GM19023 (cell line): ENCODE results near the gene CNTN6.

ENCODE experiments used
- ATAC-seq: cut with Tn5 transposase; IDR thresholded peaks from one replicate; pipeline ENCODE4 v1.9.1; 2021; ENCODE audit warnings: mild to moderate bottlenecking, moderate library complexity; ENCODE audit not compliant: unreplicated experiment

Gene CNTN6

DNA sequence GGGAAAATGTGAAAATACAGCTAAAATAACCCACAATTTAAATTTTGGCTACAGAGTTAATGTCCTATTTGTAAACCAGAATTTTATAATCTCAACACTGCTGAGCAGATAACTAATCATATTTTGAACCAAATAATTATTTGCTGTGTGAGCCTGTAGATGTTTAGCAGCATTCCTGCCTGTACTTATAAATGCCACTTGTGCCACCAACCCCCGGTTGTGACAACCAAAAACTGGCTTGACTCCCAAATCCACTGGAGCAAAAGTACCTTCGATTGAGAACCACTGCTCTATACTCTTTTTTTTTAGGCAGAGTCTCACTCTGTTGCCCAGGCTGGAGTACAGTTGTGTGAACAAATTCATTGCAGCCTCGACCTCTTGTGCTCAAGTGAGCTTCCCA is 78.5 kb downstream of the CNTN6 start:
- no peak for ATAC-seq

DNA sequence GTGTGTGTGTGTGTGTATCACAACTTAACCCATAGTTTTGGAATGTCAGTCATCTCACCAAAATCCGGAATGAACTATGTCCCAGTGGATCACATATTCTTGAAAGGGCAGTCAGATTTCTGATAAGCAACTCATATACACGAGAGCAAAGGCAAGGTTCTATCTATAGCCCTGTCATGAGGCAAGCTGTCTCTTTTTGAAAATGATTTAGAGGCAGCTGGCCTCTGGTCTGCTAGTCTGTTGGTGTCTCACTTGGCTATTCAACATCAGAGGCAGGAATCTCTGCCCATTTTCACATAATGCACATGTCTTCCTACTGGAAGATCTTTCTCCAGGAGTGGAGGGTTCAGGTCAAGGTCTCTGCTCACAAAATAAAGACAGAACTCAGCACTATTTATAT is 79.8 kb downstream of the CNTN6 start:
- ATAC-seq: no peak

DNA sequence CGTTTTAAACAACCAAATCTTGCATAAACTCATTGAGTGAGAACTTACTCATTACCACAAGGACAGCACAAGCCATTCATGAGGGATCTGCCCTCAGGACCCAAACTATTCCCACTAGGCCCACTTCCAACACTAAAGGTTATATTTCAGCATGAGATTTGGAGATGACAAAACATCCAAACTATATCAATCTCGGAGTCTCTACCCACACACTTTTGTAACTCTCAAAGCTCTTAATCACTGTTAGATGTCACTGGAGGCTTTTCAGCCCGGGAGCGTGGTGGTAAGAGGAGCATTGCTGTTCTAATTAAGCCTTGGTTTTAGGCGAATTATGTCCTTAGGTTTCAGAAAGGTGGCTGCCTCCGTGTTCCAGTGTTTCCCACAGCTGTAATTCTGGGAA is 86.3 kb downstream of the CNTN6 start:
- no peak for ATAC-seq

DNA sequence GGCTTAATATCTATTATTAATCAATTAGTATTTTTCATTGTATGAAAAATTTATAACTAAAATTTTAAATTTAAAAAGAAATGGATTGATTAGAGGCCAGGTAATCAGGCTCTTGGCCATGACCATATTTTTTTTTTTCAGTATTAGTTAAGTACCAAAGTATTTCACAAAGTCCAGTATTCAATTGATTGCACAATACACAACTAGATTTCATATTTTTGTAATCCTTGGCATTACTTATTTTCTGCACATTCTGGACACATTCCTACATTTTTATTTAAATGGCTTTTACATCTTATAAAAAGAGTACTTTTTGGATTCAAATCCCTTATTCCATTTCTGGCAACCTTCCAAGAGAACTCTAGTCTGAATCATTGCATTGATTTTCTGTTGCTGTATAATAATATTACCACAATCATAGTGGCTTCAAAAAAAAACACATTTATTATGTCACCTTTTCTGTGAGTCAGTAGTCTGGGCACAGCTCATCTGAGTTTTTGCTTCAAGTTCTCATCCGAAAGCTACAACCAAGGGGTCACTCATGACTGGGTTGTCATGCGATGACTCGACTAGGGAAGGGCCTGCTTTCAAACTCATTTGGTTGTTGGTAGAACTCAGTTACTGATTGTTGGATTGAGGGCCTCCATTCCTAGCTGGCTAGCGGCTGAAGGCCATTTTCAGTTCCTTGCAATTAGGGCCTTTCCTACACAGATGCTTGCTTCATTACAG is 90.7 kb downstream of the CNTN6 start:
- no peak for ATAC-seq

DNA sequence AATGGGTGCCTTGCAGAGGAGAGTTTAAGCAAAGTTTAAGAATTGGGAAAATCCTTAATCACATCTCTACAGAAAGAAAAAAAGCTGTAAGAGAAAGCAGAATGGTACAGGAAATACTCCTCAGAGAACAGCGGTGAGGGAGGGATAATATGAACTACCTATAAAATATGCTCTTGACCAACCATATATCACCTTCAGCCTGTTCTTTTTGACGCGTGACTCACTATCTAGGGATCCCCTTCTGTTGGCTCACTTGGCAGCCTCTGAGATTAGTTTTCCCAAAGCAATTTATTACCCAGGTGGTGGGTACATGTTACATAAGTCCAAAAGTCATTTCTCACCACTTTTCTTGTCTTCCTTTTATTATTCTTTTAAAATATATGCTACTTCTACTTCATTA is 97.7 kb downstream of the CNTN6 start:
- no peak for ATAC-seq

DNA sequence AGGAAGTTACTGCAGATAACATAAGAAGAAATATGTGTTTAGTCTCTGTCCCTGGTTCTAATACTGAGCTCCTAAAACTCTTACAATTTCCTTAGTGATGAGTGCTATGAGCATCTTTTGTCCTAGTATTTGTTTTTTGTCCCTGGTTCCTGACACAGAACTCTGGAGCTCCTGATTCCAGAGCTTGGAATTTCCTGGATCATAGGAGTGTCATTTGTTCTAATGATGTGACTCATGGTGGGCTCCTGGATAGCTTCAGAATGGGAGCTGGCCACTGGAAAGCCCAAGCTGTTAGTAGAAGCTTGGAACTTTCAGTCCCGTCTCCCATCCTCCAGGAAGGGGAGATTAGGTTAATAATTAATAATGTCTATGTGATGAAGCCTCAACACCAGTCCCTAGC is 98.2 kb downstream of the CNTN6 start:
- ATAC-seq: no peak

DNA sequence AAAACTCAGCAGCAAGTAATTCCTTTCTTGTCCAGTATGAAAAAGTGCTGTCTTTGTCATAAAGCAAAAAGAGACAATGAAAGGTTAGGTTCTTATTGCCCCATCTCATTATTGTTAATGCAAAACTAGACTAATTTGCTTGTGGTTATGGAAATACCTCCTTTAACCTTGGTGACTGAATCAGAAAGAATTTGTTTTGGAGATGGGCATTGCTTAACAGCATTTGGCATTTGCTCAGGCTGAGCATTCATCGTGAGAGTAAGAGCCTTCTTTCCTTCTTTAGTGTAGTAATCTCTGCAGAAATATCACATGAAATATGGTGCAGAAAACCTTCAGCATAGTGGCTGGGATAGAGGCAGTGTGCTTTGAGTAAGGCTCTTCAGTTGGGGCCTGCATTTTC is 103.1 kb downstream of the CNTN6 start:
- ATAC-seq: no peak

DNA sequence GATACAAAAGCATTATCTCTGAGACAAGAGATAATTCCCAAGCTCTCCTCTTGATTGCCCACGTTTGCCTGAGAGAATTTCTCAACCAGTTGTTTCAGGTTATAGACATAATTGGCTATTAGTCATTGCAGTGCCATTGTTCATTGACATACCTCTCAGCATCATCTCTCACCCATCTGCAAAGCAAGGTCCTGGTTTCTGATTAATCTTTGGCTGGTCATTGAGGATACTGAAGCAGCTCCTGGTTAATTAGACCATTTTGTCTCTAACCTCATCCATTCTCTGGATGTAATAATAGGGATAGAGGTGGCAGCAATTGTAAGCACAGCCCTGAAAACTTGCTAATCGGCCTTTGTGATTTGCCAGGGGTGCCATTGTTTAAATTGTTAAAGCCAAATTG is 104.2 kb downstream of the CNTN6 start:
- no peak for ATAC-seq

DNA sequence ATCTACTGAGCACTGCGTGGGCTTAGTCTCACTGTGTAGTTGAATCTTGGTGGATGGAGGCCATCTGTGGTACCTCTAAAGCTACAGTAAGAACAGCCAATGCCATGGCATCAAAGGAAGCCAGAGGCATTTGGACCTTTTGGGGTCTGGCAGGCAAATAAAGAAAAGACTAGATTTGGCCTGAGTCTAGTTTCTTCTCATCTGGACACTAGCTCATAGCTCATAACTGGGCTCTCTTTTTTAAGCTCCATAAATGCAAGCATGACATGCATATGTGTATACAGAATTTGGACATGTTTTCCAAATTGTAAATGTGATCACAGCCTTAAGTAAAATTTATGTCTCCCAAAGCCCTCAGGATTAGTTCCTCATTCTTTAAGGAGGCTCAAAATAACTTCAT is 107.5 kb downstream of the CNTN6 start:
- ATAC-seq: no peak

DNA sequence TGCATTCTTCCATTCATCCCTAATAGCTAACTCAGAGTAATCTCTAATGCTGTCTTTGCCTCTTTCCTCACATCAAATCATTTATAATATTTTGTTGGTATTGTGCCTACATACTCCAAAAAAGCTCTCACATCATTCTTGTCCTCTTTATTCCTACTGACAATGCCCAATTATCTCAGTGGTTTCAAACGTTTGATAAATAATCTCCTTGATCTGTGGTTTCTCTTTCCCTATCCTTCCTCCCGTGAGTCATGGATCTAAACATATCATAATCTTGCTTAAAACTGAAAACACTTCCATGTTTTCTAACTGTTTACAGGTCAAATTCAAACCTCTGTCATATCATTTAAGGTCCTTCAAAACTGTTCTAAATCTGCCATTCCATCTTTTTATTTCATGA is 115.1 kb downstream of the CNTN6 start:
- ATAC-seq: no peak

DNA sequence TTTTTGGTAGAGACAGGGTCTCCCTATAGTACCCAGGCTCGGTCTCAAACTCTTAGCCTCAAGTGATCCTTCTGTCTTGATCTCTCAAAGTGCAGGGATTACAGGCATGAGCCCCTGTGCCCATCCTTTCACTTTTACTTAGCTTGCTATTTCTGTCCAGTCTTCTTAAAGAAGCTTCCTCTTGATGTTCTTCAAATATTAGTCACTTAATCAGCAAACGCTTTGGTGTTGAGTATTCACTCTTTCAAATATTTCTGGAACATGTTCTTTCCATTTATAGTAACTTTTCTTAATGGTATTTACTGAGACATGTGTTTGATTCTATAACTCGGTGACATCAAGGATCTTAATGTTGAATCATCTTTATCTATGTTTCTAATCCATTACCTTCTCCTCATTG is 122.1 kb downstream of the CNTN6 start:
- no peak for ATAC-seq

DNA sequence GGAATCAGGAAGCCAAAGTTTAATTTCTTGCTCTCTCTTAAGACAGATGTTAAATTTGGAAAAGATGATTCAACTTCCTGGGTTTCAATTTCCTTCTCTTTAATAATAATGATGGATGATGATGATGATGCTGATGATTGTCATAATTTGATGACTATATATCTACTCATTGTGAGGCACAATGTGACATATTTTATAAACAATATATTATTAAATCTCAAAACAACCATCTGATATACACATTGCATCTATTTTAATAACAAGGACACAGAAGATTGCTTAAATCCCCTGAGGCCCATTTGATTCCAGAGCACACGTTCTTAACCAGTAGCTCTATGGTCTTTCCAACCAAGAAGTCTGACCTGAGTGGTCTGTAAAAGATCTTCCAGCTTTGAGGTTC is 124.0 kb downstream of the CNTN6 start:
- ATAC-seq: no peak

DNA sequence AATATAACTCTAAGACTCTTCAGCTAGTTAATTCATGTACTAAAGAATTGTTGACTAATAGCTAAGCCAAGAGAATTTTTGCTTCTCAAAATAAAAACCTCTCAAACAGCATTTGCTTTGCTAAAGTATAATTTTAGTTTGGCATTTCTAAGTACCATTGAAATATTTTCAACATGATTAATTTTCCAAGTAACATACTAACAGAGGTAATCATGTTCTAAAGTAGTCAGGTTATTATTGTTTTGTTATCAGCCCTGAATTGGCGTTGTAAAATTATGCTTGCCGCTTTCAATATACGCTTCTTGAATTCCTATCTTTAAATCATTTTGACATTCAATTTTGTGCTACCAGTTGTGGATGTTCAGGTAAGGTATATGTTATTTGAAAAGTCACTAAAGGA is 134.3 kb downstream of the CNTN6 start:
- ATAC-seq: no peak

DNA sequence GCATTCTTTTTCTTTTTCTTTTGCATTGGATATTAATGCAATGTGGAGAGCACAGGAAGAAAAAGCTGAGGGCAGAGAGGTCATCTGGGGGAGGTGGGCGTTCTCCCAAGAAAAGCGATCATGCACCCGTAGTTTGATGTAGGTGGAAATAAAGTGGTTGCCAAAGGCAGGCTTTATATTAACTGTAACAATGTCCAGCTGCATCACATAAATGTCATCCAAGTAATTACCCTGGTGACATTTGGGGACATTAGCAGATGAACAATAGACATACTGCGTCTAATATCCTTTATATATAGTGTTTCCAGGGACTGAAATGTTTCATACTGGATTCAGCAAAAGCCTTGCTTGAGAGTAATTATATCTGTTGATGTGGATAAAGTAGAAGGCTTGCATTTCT is 135.5 kb downstream of the CNTN6 start:
- no peak for ATAC-seq

DNA sequence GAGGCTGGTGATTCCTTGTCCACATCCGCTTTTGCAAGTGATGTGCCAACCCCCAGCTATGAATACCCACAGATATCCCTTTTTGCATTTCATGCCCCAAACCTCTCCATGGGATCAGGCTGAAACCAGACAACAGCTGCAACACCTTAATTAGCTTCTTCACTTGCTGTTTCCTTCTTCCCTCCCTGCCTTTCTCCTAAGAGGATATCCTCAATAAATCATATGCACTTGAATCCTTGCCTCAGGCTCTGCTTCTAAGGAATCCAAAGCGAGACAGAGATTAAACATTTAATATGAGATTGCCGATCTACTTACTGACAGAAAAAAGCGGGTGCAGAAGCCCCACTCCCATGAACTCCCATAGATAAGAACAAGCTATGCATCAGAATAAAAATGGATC is 138.1 kb downstream of the CNTN6 start:
- no peak for ATAC-seq

DNA sequence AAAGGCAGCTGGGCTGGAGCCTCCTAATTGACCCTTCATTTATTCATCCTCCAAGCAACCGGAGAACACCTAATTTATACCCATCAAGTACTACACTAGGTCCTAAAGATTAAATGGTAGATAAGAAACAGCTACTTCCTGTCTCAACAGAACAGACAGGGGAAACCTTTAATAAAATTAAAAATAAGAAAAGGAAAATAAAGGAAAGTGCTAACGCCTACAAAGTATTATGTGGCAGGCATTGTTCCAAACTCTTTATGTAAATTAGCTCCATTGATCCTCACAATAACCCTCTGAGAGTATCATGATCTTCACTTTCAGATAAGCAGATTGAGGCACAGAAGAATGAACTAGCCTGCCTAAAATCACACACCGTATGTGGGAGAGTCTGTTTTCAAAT is 139.5 kb downstream of the CNTN6 start:
- ATAC-seq: no peak

DNA sequence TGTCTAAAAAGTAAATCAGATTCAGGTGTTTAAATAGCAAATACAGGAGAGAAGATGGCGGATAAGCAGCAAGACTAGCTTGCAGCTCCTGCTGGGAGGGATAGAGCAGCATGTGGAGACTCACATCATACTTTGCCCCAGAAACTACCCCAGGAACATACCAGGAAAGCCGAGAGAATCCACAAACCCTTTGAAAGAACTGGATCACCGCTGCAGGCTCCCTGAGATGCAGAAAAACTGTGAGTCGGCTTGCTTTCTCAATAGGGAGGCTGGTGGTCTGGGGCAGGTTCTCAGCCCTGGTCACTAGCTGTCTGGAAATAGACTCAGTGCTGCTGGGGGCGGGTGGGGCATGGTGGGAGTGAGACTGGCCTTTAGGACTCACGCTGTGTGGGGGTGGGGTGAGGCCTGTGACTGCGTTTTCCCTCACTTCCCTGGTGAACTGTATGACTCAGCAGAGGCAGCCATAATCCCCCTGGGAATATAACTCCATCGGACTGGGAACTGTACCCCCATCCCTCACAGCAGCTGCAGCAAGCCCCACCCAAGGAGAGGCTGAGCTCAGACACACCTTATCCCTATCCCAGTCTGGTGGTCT is 142.8 kb downstream of the CNTN6 start:
- ATAC-seq: no peak

DNA sequence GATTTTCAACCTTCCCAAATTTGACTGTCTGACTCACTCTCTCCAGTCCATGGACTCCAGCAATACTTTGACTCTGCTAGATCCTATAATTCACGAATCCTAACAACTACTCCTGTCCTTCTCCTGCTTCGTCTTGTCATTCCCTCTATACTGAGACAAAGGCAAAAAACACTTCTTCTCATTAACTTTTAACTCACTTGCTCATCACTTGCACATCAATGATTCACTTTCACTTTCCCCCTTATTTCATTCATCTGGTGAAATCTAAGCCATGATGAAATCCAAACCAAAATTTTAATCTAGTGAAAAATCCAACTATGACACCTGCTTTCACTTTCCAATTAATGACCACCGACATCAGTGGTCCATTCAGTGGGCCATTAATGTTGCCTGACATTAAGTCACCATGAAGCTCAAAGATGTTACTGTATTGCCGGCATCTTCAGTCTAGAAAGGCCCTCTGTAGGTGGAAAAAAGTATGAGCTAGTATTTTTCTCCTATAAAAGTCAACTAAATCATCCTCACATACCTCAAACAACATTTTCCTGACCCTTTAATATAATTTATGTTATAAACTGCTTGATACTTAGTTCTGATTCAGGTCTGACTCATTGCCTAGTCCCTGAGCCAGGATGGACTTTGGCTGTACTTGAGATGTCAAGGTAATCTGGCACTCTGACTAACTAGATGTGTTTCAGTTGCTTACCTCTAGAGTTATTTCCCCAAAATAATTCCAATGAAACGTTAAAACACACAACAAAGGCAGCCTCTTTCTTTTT is 158.6 kb downstream of the CNTN6 start:
- ATAC-seq: no peak

DNA sequence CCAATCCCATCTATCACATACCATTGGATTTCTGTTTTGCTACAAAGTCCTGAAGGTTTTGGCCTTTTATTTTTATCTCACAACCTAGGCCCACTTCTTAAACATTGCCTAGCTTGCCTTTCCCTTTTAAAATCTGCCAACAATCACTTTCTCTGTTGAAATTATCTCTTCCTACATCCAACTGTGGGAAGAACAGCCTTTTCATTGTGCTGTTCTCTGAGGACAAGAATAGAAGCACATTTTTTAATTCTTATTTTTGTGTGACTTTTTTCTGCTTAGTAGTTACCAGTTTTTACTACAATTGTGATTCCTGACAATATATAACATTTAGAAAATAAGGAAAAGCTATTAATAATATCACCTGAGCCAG is 159.2 kb downstream of the CNTN6 start:
- ATAC-seq: no peak

DNA sequence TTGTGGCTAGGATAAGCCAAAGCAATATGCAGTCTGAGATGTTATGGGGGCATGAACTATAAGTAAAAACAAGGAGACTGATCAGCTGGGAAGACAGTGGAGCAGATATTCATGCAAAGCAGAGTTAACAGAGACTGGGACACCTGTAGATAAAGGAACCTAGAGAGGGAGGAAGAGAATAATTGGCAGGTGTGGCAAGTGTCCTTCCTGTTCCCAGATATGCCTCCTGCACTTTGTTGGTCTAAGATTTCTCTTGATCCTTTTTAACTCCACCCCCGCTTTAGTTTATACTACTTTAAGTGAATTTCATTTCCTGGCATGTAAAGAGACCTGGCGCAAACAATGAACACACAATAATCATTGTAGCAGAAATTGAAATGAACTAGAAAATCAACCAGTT is 169.4 kb downstream of the CNTN6 start:
- ATAC-seq: no peak

DNA sequence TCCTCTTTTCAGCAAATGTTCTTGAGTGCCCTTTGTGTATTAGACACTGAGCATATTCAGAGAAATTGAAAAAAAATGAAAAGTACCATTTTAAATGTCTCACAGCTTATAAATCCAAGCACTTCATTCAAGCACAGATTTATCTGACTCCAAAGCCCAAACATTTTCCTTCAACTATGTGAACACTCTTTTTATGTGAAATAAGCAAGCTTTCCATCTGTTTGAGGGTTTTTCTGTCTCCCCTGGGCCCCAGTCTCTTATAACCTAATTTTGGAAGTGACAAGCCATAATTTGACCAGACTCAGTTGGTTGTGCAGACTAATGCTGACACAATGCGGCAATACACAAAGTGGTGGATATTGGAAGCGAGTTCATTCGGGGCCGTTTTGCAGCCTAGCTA is 170.3 kb downstream of the CNTN6 start:
- ATAC-seq: no peak

DNA sequence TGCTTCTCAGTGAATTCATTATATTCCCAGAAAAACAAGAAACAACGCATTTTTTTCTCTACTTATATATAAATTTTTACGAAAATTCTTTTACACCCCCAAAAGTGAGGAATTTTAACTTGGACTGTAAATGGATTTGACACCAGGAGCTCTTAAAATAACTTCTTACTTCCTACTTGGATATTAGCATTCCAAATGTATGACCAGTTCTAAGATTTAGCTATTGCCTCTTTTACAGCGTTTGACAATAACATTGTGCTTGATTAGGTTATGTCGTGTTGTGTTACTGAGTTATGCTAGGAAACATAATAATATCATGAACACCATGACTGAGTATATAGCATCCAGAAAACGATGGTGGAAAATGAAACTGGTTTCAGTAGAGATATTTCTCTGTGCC is 177.0 kb downstream of the CNTN6 start:
- no peak for ATAC-seq
